Measurements from ENCODE around the gene TCEAL4. TPM values are rescaled to one million over a fixed set of nuclear protein-coding genes. Genes with fewer than 3 reads are reported as not detected.
"Not testable (repeated sequence)": the region's sequence is repeated elsewhere in the genome, so short reads cannot be mapped to it uniquely, and the experiment has no call there.

The TCEAL4 gene
- total and polyA plus RNA-seq, 4 experiments from 2014 or later, result 8.8 to 13.4 (median 10.6) TPM

- H3K9me3 ChIP-seq (ENCODE audit: control insufficient read depth in 1 of 2, low read length in 2 of 2); H3K9me3 Mint-ChIP-seq; intact Hi-C loops (cut with micrococcal nuclease); CTCF ChIA-PET (ENCODE audit: partially characterized antibody); H3K36me3 Mint-ChIP-seq; H3K4me1 Mint-ChIP-seq; H3K4me1 ChIP-seq (ENCODE audit: insufficient read depth, low read length); H3K36me3 ChIP-seq (ENCODE audit: insufficient read depth, low read length); POLR2A ChIA-PET (ENCODE audit: partially characterized antibody); H3K27ac Mint-ChIP-seq; H3K27ac ChIP-seq (ENCODE audit: low read depth, low read length); H3K27me3 Mint-ChIP-seq; H3K4me3 ChIP-seq (ENCODE audit: low read length in 2 of 2); DNase-seq; H3K27me3 ChIP-seq (ENCODE audit: insufficient read depth, low read length); H3K4me3 Mint-ChIP-seq: not testable (repeated sequence)
Observed at GRCh38 chrX:103592295-103592694, 7.0 kb downstream of the TCEAL4 start.

- H3K9me3 ChIP-seq (ENCODE audit: control insufficient read depth in 1 of 2, low read length in 2 of 2); H3K27me3 Mint-ChIP-seq; H3K4me3 Mint-ChIP-seq; H3K4me1 ChIP-seq (ENCODE audit: insufficient read depth, low read length); H3K36me3 ChIP-seq (ENCODE audit: insufficient read depth, low read length); H3K9me3 Mint-ChIP-seq; H3K4me3 ChIP-seq (ENCODE audit: low read length in 2 of 2); H3K4me1 Mint-ChIP-seq; intact Hi-C loops (cut with micrococcal nuclease); H3K27me3 ChIP-seq (ENCODE audit: insufficient read depth, low read length); CTCF ChIA-PET (ENCODE audit: partially characterized antibody); H3K36me3 Mint-ChIP-seq; H3K27ac ChIP-seq (ENCODE audit: low read depth, low read length); DNase-seq; POLR2A ChIA-PET (ENCODE audit: partially characterized antibody): not testable (repeated sequence)
- peak overlapping the region in 1 of 7 donors; percentile 53 for H3K27ac Mint-ChIP-seq
Observed at GRCh38 chrX:103595202-103595601, 9.9 kb downstream of the TCEAL4 start.

GRCh38 chrX:103607364-103608305 is 22.3 kb downstream of the TCEAL4 start, which contains the start of gene TCEAL3:
TCEAL3 (plus strand) TSS chrX:103607963; CDS start chrX:103609065, 1,102 bp downstream.
- Histone ChIP-seq H3K27me3 (ENCODE audit: insufficient read depth, low read length) (no peaks in the 10 kb centered on the region), H3K27ac (ENCODE audit: low read depth, low read length) (peak within 1 kb of the TSS; percentile 60), H3K9me3 (ENCODE audit: control insufficient read depth in 1 of 2, low read length in 2 of 2) (no peaks in the 10 kb centered on the region), H3K4me3 (ENCODE audit: low read length in 2 of 2) (peak within 1 kb of the TSS in 1 of 2 donors; percentile 45), H3K36me3 (ENCODE audit: insufficient read depth, low read length) (no peaks in the 10 kb centered on the region), H3K4me1 (ENCODE audit: insufficient read depth, low read length) (peaks cover 3% of the 10 kb centered on the region)
- peak within 1 kb of the TSS; percentile 79 to 88 (median 84) for H3K4me3 Mint-ChIP-seq
- ChIA-PET CTCF (ENCODE audit: partially characterized antibody) (no interaction called here), POLR2A (ENCODE audit: partially characterized antibody) (interaction anchor here (1.0 kb wide), 1 partner anchor 79 kb away, joined by 5 read pairs; the partner anchor contains the start of gene MORF4L2)
- H3K9me3 Mint-ChIP-seq, result no peaks in the 10 kb centered on the region
- H3K4me1 Mint-ChIP-seq, result peaks cover 1 to 11% (median 5%) of the 10 kb centered on the region in 4 donors
- H3K36me3 Mint-ChIP-seq, result peaks cover 0 to 3% of the 10 kb centered on the region in 2 donors
- intact Hi-C loops (cut with micrococcal nuclease), result loop anchor here (2.0 kb wide), 1 partner anchor 21 kb away; the partner anchor contains the start of gene TCEAL1
- peak; percentile 37 to 53 (median 43) for DNase-seq
- no peaks in the 10 kb centered on the region for H3K27me3 Mint-ChIP-seq
- H3K27ac Mint-ChIP-seq, result peak within 1 kb of the TSS; percentile 73 to 93 (median 83)

- no peak for DNase-seq
- POLR2A ChIA-PET (ENCODE audit: partially characterized antibody), result interaction anchor here (1.0 kb wide), 1 partner anchor 78 kb away, joined by 5 read pairs; the partner anchor contains the start of gene MORF4L2
- intact Hi-C loops (cut with micrococcal nuclease), result loop anchor here (2.0 kb wide), 1 partner anchor 20 kb away; the partner anchor contains the start of gene TCEAL1
Observed at GRCh38 chrX:103608306-103608963, 23.1 kb downstream of the TCEAL4 start.

GRCh38 chrX:103610282-103610681 is 25.0 kb downstream of the TCEAL4 start:
- DNase-seq, result no peak
- ChIA-PET CTCF (ENCODE audit: partially characterized antibody) (no interaction called here), POLR2A (ENCODE audit: partially characterized antibody) (no interaction called here)
- peaks cover 3% of the 10 kb centered on the region for H3K4me1 ChIP-seq (ENCODE audit: insufficient read depth, low read length)
- no peak overlapping the region for H3K27ac ChIP-seq (ENCODE audit: low read depth, low read length)
- H3K27me3 ChIP-seq (ENCODE audit: insufficient read depth, low read length), result no peaks in the 10 kb centered on the region
- H3K36me3 ChIP-seq (ENCODE audit: insufficient read depth, low read length), result no peaks in the 10 kb centered on the region
- peak overlapping the region in 1 of 8 donors; percentile 64 for H3K4me3 Mint-ChIP-seq
- H3K9me3 Mint-ChIP-seq, result no peaks in the 10 kb centered on the region
- H3K9me3 ChIP-seq (ENCODE audit: control insufficient read depth in 1 of 2, low read length in 2 of 2), result no peaks in the 10 kb centered on the region
- peaks cover 1 to 11% (median 5%) of the 10 kb centered on the region in 4 donors for H3K4me1 Mint-ChIP-seq
- peak overlapping the region in 3 of 7 donors; percentile 2 to 61 (median 24) for H3K27ac Mint-ChIP-seq
- intact Hi-C loops (cut with micrococcal nuclease), result no loop called here
- peaks cover 0 to 3% of the 10 kb centered on the region in 2 donors for H3K36me3 Mint-ChIP-seq
- no peak overlapping the region for H3K4me3 ChIP-seq (ENCODE audit: low read length in 2 of 2)
- H3K27me3 Mint-ChIP-seq, result no peaks in the 10 kb centered on the region

More at GRCh38 chrX:103608306-103608963, 23.1 kb downstream of the TCEAL4 start:
- no peaks in the 10 kb centered on the region for H3K9me3 ChIP-seq (ENCODE audit: control insufficient read depth in 1 of 2, low read length in 2 of 2)
- no peak overlapping the region for H3K4me3 ChIP-seq (ENCODE audit: low read length in 2 of 2)
- peaks cover 3% of the 10 kb centered on the region for H3K4me1 ChIP-seq (ENCODE audit: insufficient read depth, low read length)
- Mint-ChIP-seq H3K36me3 (peaks cover 0 to 3% of the 10 kb centered on the region in 2 donors), H3K4me3 (peak overlapping the region; percentile 79 to 88 (median 84)), H3K27me3 (no peaks in the 10 kb centered on the region), H3K9me3 (no peaks in the 10 kb centered on the region), H3K27ac (peak overlapping the region; percentile 63 to 89 (median 83)), H3K4me1 (peaks cover 1 to 11% (median 5%) of the 10 kb centered on the region in 4 donors)
- CTCF ChIA-PET (ENCODE audit: partially characterized antibody), result no interaction called here
- no peaks in the 10 kb centered on the region for H3K27me3 ChIP-seq (ENCODE audit: insufficient read depth, low read length)
- peak overlapping the region; percentile 60 for H3K27ac ChIP-seq (ENCODE audit: low read depth, low read length)
- H3K36me3 ChIP-seq (ENCODE audit: insufficient read depth, low read length), result no peaks in the 10 kb centered on the region

GRCh38 chrX:103613362-103613890 is 28.1 kb downstream of the TCEAL4 start:
- Mint-ChIP-seq H3K4me3 (no peak overlapping the region), H3K27me3 (no peaks in the 10 kb centered on the region), H3K4me1 (peaks cover 0 to 1% (median under 1%) of the 10 kb centered on the region in 4 donors), H3K9me3 (no peaks in the 10 kb centered on the region), H3K27ac (no peak overlapping the region), H3K36me3 (peaks cover 0 to 3% of the 10 kb centered on the region in 2 donors)
- Histone ChIP-seq H3K4me1 (ENCODE audit: insufficient read depth, low read length) (no peaks in the 10 kb centered on the region), H3K36me3 (ENCODE audit: insufficient read depth, low read length) (no peaks in the 10 kb centered on the region), H3K27ac (ENCODE audit: low read depth, low read length) (no peak overlapping the region), H3K9me3 (ENCODE audit: control insufficient read depth in 1 of 2, low read length in 2 of 2) (no peaks in the 10 kb centered on the region), H3K4me3 (ENCODE audit: low read length in 2 of 2) (no peak overlapping the region), H3K27me3 (ENCODE audit: insufficient read depth, low read length) (no peaks in the 10 kb centered on the region)
- ChIA-PET CTCF (ENCODE audit: partially characterized antibody) (no interaction called here), POLR2A (ENCODE audit: partially characterized antibody) (no interaction called here)
- intact Hi-C loops (cut with micrococcal nuclease), result no loop called here
- DNase-seq, result no peak

GRCh38 chrX:103614999-103615398 is 29.7 kb downstream of the TCEAL4 start:
- no peak overlapping the region for H3K4me3 Mint-ChIP-seq
- H3K27ac ChIP-seq (ENCODE audit: low read depth, low read length), result no peak overlapping the region
- H3K27me3 Mint-ChIP-seq, result no peaks in the 10 kb centered on the region
- DNase-seq, result no peak
- H3K4me1 Mint-ChIP-seq, result no peaks in the 10 kb centered on the region
- no peaks in the 10 kb centered on the region for H3K9me3 ChIP-seq (ENCODE audit: control insufficient read depth in 1 of 2, low read length in 2 of 2)
- no peaks in the 10 kb centered on the region for H3K4me1 ChIP-seq (ENCODE audit: insufficient read depth, low read length)
- H3K27ac Mint-ChIP-seq, result no peak overlapping the region
- POLR2A ChIA-PET (ENCODE audit: partially characterized antibody), result no interaction called here
- H3K4me3 ChIP-seq (ENCODE audit: low read length in 2 of 2), result no peak overlapping the region
- H3K36me3 Mint-ChIP-seq, result peaks cover 0 to 3% of the 10 kb centered on the region in 2 donors
- intact Hi-C loops (cut with micrococcal nuclease), result no loop called here
- H3K9me3 Mint-ChIP-seq, result no peaks in the 10 kb centered on the region
- no peaks in the 10 kb centered on the region for H3K27me3 ChIP-seq (ENCODE audit: insufficient read depth, low read length)
- no peaks in the 10 kb centered on the region for H3K36me3 ChIP-seq (ENCODE audit: insufficient read depth, low read length)
- CTCF ChIA-PET (ENCODE audit: partially characterized antibody), result no interaction called here
